Stimulated activated CD8-positive, alpha-beta memory T cell treated with anti-CD3 and anti-CD28 coated beads, Interleukin-7, amount 100 ng/mL, for 4 hours (primary cell): ENCODE results near the gene OPRM1.

Experiments used
- DNase-seq, 2 donors: peaks; one replicate each; pipeline ENCODE4 v3.0.0-alpha.2; 2020; ENCODE audit warnings: low read depth in 2 of 2

The OPRM1 gene

GRCh38 chr6:154202958-154203357 lies 163.9 kb downstream of the OPRM1 start:
- no peak for DNase-seq

GRCh38 chr6:154206141-154206540 lies 167.1 kb downstream of the OPRM1 start:
- DNase-seq: no peak

- DNase-seq: no peak
Observed at GRCh38 chr6:154206996-154207395, 168.0 kb downstream of the OPRM1 start.

GRCh38 chr6:154209555-154209954 lies 170.5 kb downstream of the OPRM1 start:
- no peak for DNase-seq

- no peak for DNase-seq
Observed at GRCh38 chr6:154210678-154211077, 171.6 kb downstream of the OPRM1 start.

- DNase-seq: no peak
Observed at GRCh38 chr6:154213782-154214181, 174.7 kb downstream of the OPRM1 start.

- DNase-seq: no peak
Observed at GRCh38 chr6:154218301-154218700, 179.3 kb downstream of the OPRM1 start.

GRCh38 chr6:154218787-154219186 lies 179.7 kb downstream of the OPRM1 start:
- no peak for DNase-seq

- no peak for DNase-seq
Observed at GRCh38 chr6:154219250-154219649, 180.2 kb downstream of the OPRM1 start.

- no peak for DNase-seq
Observed at GRCh38 chr6:154222716-154223115, 183.7 kb downstream of the OPRM1 start.

- no peak for DNase-seq
Observed at GRCh38 chr6:154223296-154223695, 184.3 kb downstream of the OPRM1 start.

GRCh38 chr6:154226461-154226860 lies 187.4 kb downstream of the OPRM1 start:
- no peak for DNase-seq

GRCh38 chr6:154227862-154228520 lies 189.0 kb downstream of the OPRM1 start:
- no peak for DNase-seq

- no peak for DNase-seq
Observed at GRCh38 chr6:154228521-154228905, 189.5 kb downstream of the OPRM1 start.

GRCh38 chr6:154229786-154230185 lies 190.7 kb downstream of the OPRM1 start:
- DNase-seq: peak; percentile 46 to 47

- no peak for DNase-seq
Observed at GRCh38 chr6:154230393-154230792, 191.4 kb downstream of the OPRM1 start.

- no peak for DNase-seq
Observed at GRCh38 chr6:154230910-154231595, 192.0 kb downstream of the OPRM1 start.

- DNase-seq: no peak
Observed at GRCh38 chr6:154232013-154232910, 193.2 kb downstream of the OPRM1 start.

GRCh38 chr6:154233383-154233782 lies 194.3 kb downstream of the OPRM1 start:
- DNase-seq: no peak

GRCh38 chr6:154234019-154234772 lies 195.2 kb downstream of the OPRM1 start:
- DNase-seq: no peak

GRCh38 chr6:154236646-154237301 lies 197.7 kb downstream of the OPRM1 start:
- DNase-seq: no peak
